Placental pericyte (primary cell): ENCODE results near the gene FSD1L. TPM values are rescaled to one million over a fixed set of nuclear protein-coding genes. Genes with fewer than 3 reads are reported as not detected.

ENCODE experiments used
- total RNA-seq: library from RNA; depleted of rRNA; stranded (reverse); fragments of >200 nt; gene quantifications from 2 replicates; pipeline ENCODE4 v1.2.3, GENCODE V29; 2012

FSD1L gene
- total RNA-seq, result 4.8 and 9.7 TPM in 2 replicates

DNA sequence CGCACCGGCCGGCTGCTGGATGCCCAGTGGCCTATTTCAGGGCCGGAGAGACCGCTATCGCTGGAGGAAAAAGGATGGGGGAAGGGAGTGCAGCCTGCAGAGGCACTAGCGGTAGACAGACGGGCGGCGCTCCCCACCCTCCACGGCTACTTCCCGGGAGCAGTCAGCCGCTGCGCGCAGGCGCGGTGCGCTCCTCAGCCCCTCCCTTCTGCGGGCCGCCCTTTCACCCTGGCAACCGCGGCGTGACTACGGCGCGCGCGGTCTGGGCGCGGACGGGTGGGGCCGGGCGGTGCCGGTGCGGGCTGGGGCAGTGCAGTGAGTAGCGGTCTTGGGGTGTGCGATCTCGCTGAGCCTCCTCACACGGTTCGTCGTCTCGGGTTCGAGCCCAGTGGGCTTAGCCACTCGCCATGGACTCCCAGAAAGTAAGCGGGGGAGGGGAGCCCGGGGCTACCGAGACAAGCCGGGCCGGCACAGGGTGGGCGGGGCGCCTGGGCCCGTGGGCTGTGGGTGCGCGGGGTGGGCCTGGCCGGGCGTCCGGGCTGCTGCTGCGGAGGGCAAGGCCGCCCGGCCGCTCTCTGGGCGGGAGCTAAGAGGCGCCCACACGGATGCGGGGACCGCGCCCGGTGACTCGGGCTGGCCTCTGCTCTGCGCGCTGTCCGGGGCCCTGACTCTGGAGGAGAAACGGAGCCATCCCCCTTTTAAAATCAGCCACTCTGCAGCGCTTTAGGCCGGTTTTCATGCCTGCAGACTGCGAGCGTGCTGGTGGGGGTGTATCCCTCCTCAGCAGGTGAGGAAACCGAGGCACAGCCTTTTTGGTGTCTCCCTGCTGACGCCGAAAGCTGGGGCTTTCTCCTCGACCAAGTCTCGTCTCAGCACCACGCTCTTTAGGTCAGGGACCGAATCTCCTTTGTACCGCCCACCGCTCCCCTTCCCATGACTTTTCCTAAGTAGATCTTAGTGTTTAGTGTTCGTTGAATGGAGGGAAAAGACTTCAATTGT, at the start of gene FSD1L:
Gene FSD1L (plus strand): TSS at position 221 of the 999 bp plus-strand sequence. CDS start 187 bp downstream, at position 408.

DNA sequence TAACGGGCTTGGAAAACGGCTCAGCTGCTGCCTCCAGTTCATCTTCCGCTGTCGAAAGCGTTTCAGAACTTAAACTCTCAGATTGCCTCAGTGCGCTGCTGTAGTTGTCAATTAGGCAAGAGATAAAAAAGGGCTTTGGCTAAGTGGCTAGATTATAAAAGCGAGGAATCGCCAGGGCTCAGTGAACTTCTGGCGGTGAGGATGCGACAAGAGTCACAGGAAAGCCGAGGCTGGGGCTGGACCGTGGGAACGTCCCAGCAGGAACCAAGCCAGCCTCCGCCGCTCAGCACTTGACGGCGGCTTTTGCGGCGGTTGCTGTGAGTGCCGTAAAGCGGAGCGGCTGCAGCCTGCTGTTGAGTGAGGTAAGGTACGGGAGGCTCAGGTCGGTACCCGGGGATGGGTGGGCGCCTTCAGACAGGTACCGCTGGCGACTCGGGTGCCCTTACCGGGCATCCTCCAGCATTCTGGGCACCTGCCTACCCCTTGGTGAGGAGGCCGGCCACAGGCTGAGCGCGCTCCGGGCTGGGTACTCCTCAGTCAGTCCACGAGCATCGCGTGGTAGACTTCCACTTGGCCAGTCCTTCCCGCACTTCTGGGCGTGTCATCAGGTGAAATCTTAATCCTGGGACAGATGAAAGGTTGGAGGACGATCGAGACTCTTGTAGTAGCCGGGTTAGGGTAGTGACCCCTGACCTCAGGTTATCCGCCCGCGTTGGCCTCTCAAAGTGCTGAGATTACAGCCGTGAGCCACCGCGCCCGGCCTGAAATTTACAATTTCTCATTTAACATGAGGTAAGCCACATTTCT, 110.2 kb downstream of the FSD1L start, which contains the start of gene FKTN:
Gene FKTN (plus strand): TSS at position 328 of the 807 bp plus-strand sequence. CDS start 16,902 bp downstream, outside the sequence.

Other genes starting within 250 kb of the FSD1L start
- gene SLC44A1, start 203.4 kb upstream of the FSD1L start, total RNA-seq, result 14.0 and 50.1 TPM in 2 replicates
- 19.0 and 25.2 TPM in 2 replicates for gene FKTN, start 110.1 kb downstream of the FSD1L start, total RNA-seq
- 0.43 TPM in 1 of 2 replicates, not detected in the other for gene TAL2, start 214.4 kb downstream of the FSD1L start, total RNA-seq
- gene TMEM38B, start 246.5 kb downstream of the FSD1L start, total RNA-seq, result 10.5 and 12.2 TPM in 2 replicates